IPS DF 6.9 (cell line): ENCODE data around the gene FERMT3.

Source experiments
- DNase-seq: peaks from one replicate; pipeline ENCODE4 v3.0.0-alpha.2; 2013; ENCODE audit warnings: low read depth, low spot score
- H3K27ac ChIP-seq: one replicate; pipeline ENCODE4 v1.5.1; 2013; ENCODE audit warnings: low read length, control low read depth
- H3K27me3 ChIP-seq: 2 replicates; pipeline ENCODE4 v1.6.1; 2013; ENCODE audit warnings: mild to moderate bottlenecking, low read length; ENCODE audit not compliant: control insufficient read depth, insufficient read depth
- H3K36me3 ChIP-seq: 2 replicates; pipeline ENCODE4 v1.6.1; 2013; ENCODE audit warnings: low read length; ENCODE audit not compliant: control insufficient read depth, insufficient read depth
- H3K4me1 ChIP-seq: 2 replicates; pipeline ENCODE4 v1.6.1; 2013; ENCODE audit warnings: low read length; ENCODE audit not compliant: control insufficient read depth, insufficient read depth
- H3K4me3 ChIP-seq: 2 replicates; pipeline ENCODE4 v1.5.1; 2013; ENCODE audit warnings: mild to moderate bottlenecking, low read length
- H3K9me3 ChIP-seq: 2 replicates; pipeline ENCODE4 v1.6.1; 2013; ENCODE audit warnings: low read length, inconsistent platforms; ENCODE audit not compliant: control insufficient read depth, insufficient read depth
- WGBS: extraction: QIAGEN DNeasy Blood & Tissue Kit; methylation state at CpG from one replicate; pipeline ENCODE4 v1.1.7; 2013; ENCODE audit warnings: mixed read lengths, missing lambda C conversion rate; ENCODE audit not compliant: insufficient read length, insufficient coverage; 5-methylcytosine and 5-hydroxymethylcytosine counted together

The FERMT3 gene

GRCh38 chr11:64264371-64264852 is 57.9 kb downstream of the FERMT3 start:
- no CpG with 5 or more reads among the region's 10 CpGs for whole genome bisulfite sequencing
- Histone ChIP-seq H3K36me3 (peaks cover 49% of the 10 kb centered on the region), H3K27me3 (no peaks in the 10 kb centered on the region), H3K4me1 (0 out of 2 replicates have a peak, but pooled peaks cover 1% of the 10 kb centered on the region), H3K27ac (no peak overlapping the region), H3K4me3 (no peak overlapping the region), H3K9me3 (no peaks in the 10 kb centered on the region)
- no peak for DNase-seq

- WGBS: no CpG with 5 or more reads among the region's 35 CpGs
- H3K36me3 ChIP-seq: peaks cover 40% of the 10 kb centered on the region
These were observed 58.9 kb downstream of the FERMT3 start for GRCh38 chr11:64265176-64266160.

GRCh38 chr11:64266339-64266738 is 59.8 kb downstream of the FERMT3 start:
- WGBS: no CpG with 5 or more reads among the region's 15 CpGs
- H3K4me1 ChIP-seq: 0 out of 2 replicates have a peak, but pooled peaks cover 1% of the 10 kb centered on the region
- DNase-seq: no peak
- H3K9me3 ChIP-seq: no peaks in the 10 kb centered on the region
- no peak overlapping the region for H3K27ac ChIP-seq
- no peaks in the 10 kb centered on the region for H3K27me3 ChIP-seq
- H3K4me3 ChIP-seq: no peak overlapping the region
- peaks cover 37% of the 10 kb centered on the region for H3K36me3 ChIP-seq

More at GRCh38 chr11:64265176-64266160, 58.9 kb downstream of the FERMT3 start:
- Histone ChIP-seq H3K4me1 (0 out of 2 replicates have a peak, but pooled peaks cover 1% of the 10 kb centered on the region), H3K27me3 (no peaks in the 10 kb centered on the region), H3K9me3 (no peaks in the 10 kb centered on the region), H3K4me3 (no peak overlapping the region), H3K27ac (no peak overlapping the region)
- no peak for DNase-seq

GRCh38 chr11:64267207-64267945 is 60.9 kb downstream of the FERMT3 start:
- Histone ChIP-seq H3K27ac (no peak overlapping the region), H3K9me3 (no peaks in the 10 kb centered on the region), H3K36me3 (peaks cover 31% of the 10 kb centered on the region), H3K4me1 (0 out of 2 replicates have a peak, but pooled peaks cover 1% of the 10 kb centered on the region), H3K4me3 (no peak overlapping the region), H3K27me3 (no peaks in the 10 kb centered on the region)
- no CpG with 5 or more reads among the region's 27 CpGs for WGBS
- DNase-seq: no peak

- no peak for DNase-seq
- no CpG with 5 or more reads among the region's 23 CpGs for WGBS
- Histone ChIP-seq H3K27me3 (no peaks in the 10 kb centered on the region), H3K4me3 (no peak overlapping the region; the same call in 1 of the 2 replicates), H3K36me3 (peaks cover 27% of the 10 kb centered on the region), H3K4me1 (0 out of 2 replicates have a peak, but pooled peaks cover 1% of the 10 kb centered on the region), H3K9me3 (no peaks in the 10 kb centered on the region), H3K27ac (no peak overlapping the region)
These were observed 61.7 kb downstream of the FERMT3 start for GRCh38 chr11:64268025-64268892.

GRCh38 chr11:64268893-64269539 is 62.5 kb downstream of the FERMT3 start:
- Histone ChIP-seq H3K27ac (no peak overlapping the region), H3K9me3 (no peaks in the 10 kb centered on the region), H3K36me3 (peaks cover 23% of the 10 kb centered on the region), H3K27me3 (no peaks in the 10 kb centered on the region), H3K4me1 (no peaks in the 10 kb centered on the region), H3K4me3 (peak overlapping the region; percentile 54; the same call in 1 of the 2 replicates)
- WGBS: no CpG with 5 or more reads among the region's 34 CpGs
- no peak for DNase-seq

- H3K9me3 ChIP-seq: no peaks in the 10 kb centered on the region
- DNase-seq: peak; percentile 99
- no peaks in the 10 kb centered on the region for H3K4me1 ChIP-seq
- H3K27me3 ChIP-seq: no peaks in the 10 kb centered on the region
- H3K4me3 ChIP-seq: peak overlapping the region; percentile 57; the same call in 1 of the 2 replicates
- H3K27ac ChIP-seq: no peak overlapping the region
- WGBS: no CpG with 5 or more reads among the region's 58 CpGs
- H3K36me3 ChIP-seq: peaks cover 20% of the 10 kb centered on the region
These were observed 63.2 kb downstream of the FERMT3 start for GRCh38 chr11:64269540-64270220.
